ENCODE results near the gene SCO2. TPM values are rescaled to one million over a fixed set of nuclear protein-coding genes. Genes with fewer than 3 reads are reported as not detected.
"Not testable (repeated sequence)": the region's sequence is repeated elsewhere in the genome, so short reads cannot be mapped to it uniquely, and the experiment has no call there.

The SCO2 gene
- total RNA-seq, 1 experiment from 2014 or later = 2.4 TPM

- CTCF ChIA-PET = interaction anchor here (1.0 to 1.4 kb wide), 2 partner anchors 41 to 99 kb away, joined by 4 to 8 read pairs; partner anchors contain the start of gene SYCE3
- H3K4me3 Mint-ChIP-seq (ENCODE audit: unreplicated experiment) = no peak overlapping the region
- no peak overlapping the region for H3K27ac Mint-ChIP-seq (ENCODE audit: low read depth, unreplicated experiment)
- peaks cover 55% of the 10 kb centered on the region for H3K36me3 Mint-ChIP-seq (ENCODE audit: insufficient read depth, unreplicated experiment)
- peaks cover 13% of the 10 kb centered on the region for H3K4me1 Mint-ChIP-seq (ENCODE audit: insufficient read depth, unreplicated experiment)
- H3K27me3 Mint-ChIP-seq (ENCODE audit: insufficient read depth, unreplicated experiment) = no peaks in the 10 kb centered on the region
- H3K9me3 Mint-ChIP-seq (ENCODE audit: unreplicated experiment) = no peaks in the 10 kb centered on the region
- no peak for TF ChIP-seq CTCF (IDR thresholded peaks at IDR 0.05; ENCODE audit: unreplicated experiment)
- no TSS peak for BruUV-seq (replicated peaks)
- POLR2A ChIA-PET = interaction anchor here (0.6 to 1.1 kb wide), 3 partner anchors 13 to 41 kb away, joined by 3 to 4 read pairs (median 3); partner anchors contain the start of genes LMF2 and NCAPH2
- intact Hi-C loops (cut with micrococcal nuclease) = no loop called here
- DNase-seq (ENCODE audit: unreplicated experiment) = no peak
Measured at GRCh38 chr22:50522208-50522805, 3.1 kb downstream of the SCO2 start.

- no peak for DNase-seq (ENCODE audit: unreplicated experiment)
- H3K36me3 Mint-ChIP-seq (ENCODE audit: insufficient read depth, unreplicated experiment) = peaks cover 53% of the 10 kb centered on the region
- CTCF ChIA-PET = interaction anchor here (1.4 kb wide), 1 partner anchor 42 kb away, joined by 8 read pairs; the partner anchor contains the start of gene SYCE3
- H3K4me3 Mint-ChIP-seq (ENCODE audit: unreplicated experiment) = no peak overlapping the region
- H3K27me3 Mint-ChIP-seq (ENCODE audit: insufficient read depth, unreplicated experiment) = no peaks in the 10 kb centered on the region
- H3K27ac Mint-ChIP-seq (ENCODE audit: low read depth, unreplicated experiment) = no peak overlapping the region
- H3K4me1 Mint-ChIP-seq (ENCODE audit: insufficient read depth, unreplicated experiment) = peaks cover 7% of the 10 kb centered on the region
- TF ChIP-seq CTCF (IDR thresholded peaks at IDR 0.05; ENCODE audit: unreplicated experiment) = no peak
- POLR2A ChIA-PET = interaction anchor here (1.1 kb wide), 1 partner anchor 14 kb away, joined by 4 read pairs; the partner anchor contains the start of genes LMF2 and NCAPH2
- intact Hi-C loops (cut with micrococcal nuclease) = no loop called here
- no peaks in the 10 kb centered on the region for H3K9me3 Mint-ChIP-seq (ENCODE audit: unreplicated experiment)
- no TSS peak for BruUV-seq (replicated peaks)
Measured at GRCh38 chr22:50521710-50522109, 3.7 kb downstream of the SCO2 start.

- no peaks in the 10 kb centered on the region for H3K27me3 Mint-ChIP-seq (ENCODE audit: insufficient read depth, unreplicated experiment)
- ChIA-PET CTCF (no interaction called here), POLR2A (no interaction called here)
- no peak overlapping the region for H3K27ac Mint-ChIP-seq (ENCODE audit: low read depth, unreplicated experiment)
- TF ChIP-seq CTCF (IDR thresholded peaks at IDR 0.05; ENCODE audit: unreplicated experiment) = no peak
- no peak overlapping the region for H3K4me3 Mint-ChIP-seq (ENCODE audit: unreplicated experiment)
- H3K36me3 Mint-ChIP-seq (ENCODE audit: insufficient read depth, unreplicated experiment) = peaks cover 51% of the 10 kb centered on the region
- no TSS peak for BruUV-seq (replicated peaks)
- no peak for DNase-seq (ENCODE audit: unreplicated experiment)
- intact Hi-C loops (cut with micrococcal nuclease) = no loop called here
- H3K4me1 Mint-ChIP-seq (ENCODE audit: insufficient read depth, unreplicated experiment) = peaks cover 7% of the 10 kb centered on the region
- H3K9me3 Mint-ChIP-seq (ENCODE audit: unreplicated experiment) = no peaks in the 10 kb centered on the region
Measured at GRCh38 chr22:50520826-50521453, 4.5 kb downstream of the SCO2 start.

GRCh38 chr22:50520184-50520583 lies 5.2 kb downstream of the SCO2 start:
- intact Hi-C loops (cut with micrococcal nuclease); DNase-seq (ENCODE audit: unreplicated experiment); H3K9me3 Mint-ChIP-seq (ENCODE audit: unreplicated experiment); H3K4me1 Mint-ChIP-seq (ENCODE audit: insufficient read depth, unreplicated experiment); BruUV-seq (replicated peaks); CTCF ChIA-PET; H3K27me3 Mint-ChIP-seq (ENCODE audit: insufficient read depth, unreplicated experiment); POLR2A ChIA-PET; H3K4me3 Mint-ChIP-seq (ENCODE audit: unreplicated experiment); H3K27ac Mint-ChIP-seq (ENCODE audit: low read depth, unreplicated experiment): not testable (repeated sequence)
- peaks cover 43% of the 10 kb centered on the region for H3K36me3 Mint-ChIP-seq (ENCODE audit: insufficient read depth, unreplicated experiment)

Measured in MCF 10A (cell line).